Activated naive CD4-positive, alpha-beta T cell treated with anti-CD3 and anti-CD28 coated beads for 36 hours (primary cell): ENCODE data around the gene NCK2. TPM values are rescaled to one million over a fixed set of nuclear protein-coding genes. Genes with fewer than 3 reads are reported as not detected.

ENCODE experiments used
- CTCF ChIA-PET: fragments of 350-600 bp; sonication (Branson Sonifier 250); formaldehyde crosslinking; loops from one replicate; lab custom pipeline; 2021; ENCODE audit warnings: antibody characterized with exemption; lab: Charles Lee
- DNase-seq: peaks from one replicate; pipeline ENCODE4 v3.0.0-alpha.2; 2020
- H3K27ac Mint-ChIP-seq: one replicate; pipeline ENCODE4 v1.8.0; 2021; ENCODE audit warnings: mild to moderate bottlenecking, mixed read lengths
- H3K27me3 Mint-ChIP-seq: one replicate; pipeline ENCODE4 v1.8.0; 2021; ENCODE audit warnings: low read depth, mixed read lengths
- H3K36me3 Mint-ChIP-seq: one replicate; pipeline ENCODE4 v1.8.0; 2021; ENCODE audit warnings: low read depth, mixed read lengths
- H3K4me1 Mint-ChIP-seq: one replicate; pipeline ENCODE4 v1.8.0; 2021; ENCODE audit warnings: low read depth, mixed read lengths
- H3K4me3 Mint-ChIP-seq: one replicate; pipeline ENCODE4 v1.8.0; 2021; ENCODE audit warnings: mild to moderate bottlenecking, moderate library complexity, mixed read lengths
- H3K9me3 Mint-ChIP-seq: one replicate; pipeline ENCODE4 v1.8.0; 2021; ENCODE audit warnings: mixed read lengths
- intact Hi-C: fragments of 100-400 bp; cut with micrococcal nuclease; formaldehyde crosslinking; loops from one replicate; pipeline ENCODE4 v1.15.1; 2023
- total RNA-seq, 2 experiments: library from RNA; stranded (reverse); gene quantifications; one replicate each; pipeline ENCODE4 v1.2.3, GENCODE V29; 2021

The NCK2 gene
- total RNA-seq, 2 experiments from 2014 or later = 106 to 113 TPM

DNA sequence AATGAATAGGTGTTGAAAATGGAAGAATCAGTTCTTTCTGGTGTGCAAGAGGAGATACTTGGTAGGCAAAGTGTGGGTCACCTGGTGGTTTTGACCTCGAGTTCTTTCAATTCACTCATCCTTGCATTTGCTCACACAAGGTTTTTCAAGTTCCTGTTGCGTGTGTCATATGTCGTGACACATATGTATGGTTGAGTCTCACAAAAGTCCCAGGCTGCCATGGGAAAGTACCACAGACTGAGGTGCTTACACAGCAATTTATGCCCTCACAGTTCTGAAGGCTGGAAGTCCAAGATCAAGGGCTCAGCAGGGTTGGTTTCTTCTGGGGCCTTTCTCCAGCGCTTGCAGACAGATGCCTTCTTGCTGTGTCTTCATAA, 64.4 kb downstream of the NCK2 start:
- intact Hi-C loops = loop anchor here (1.0 kb wide), 2 partner anchors 28 to 47 kb away; no protein-coding TSS in a partner anchor

DNA sequence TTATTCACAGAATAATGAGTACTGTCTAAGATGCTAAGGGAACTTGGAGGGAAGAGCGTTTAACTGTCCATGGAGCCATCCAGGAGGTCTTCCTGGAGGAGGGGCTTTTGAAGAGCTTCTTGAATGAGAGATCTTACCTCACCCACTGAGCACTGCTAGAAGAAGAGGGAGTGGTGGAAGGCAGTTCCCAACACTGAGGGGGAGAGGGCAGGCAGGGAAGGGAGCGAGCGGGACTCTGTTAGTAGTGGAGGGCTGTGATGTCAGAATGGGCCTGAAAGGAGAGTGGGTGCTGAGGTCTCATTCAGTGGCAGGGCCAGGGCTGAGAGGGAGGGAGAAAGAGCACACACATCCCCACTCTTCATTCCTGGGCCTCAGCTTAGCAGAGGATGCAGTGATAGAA, 65.0 kb downstream of the NCK2 start:
- Mint-ChIP-seq H3K27me3 (no peaks in the 10 kb centered on the region), H3K36me3 (peaks cover 32% of the 10 kb centered on the region), H3K27ac (peak overlapping the region; percentile 73), H3K4me3 (no peak overlapping the region), H3K9me3 (no peaks in the 10 kb centered on the region), H3K4me1 (peaks cover 87% of the 10 kb centered on the region)
- CTCF ChIA-PET = no interaction called here
- no peak for DNase-seq
- intact Hi-C loops = loop anchor here (1.0 kb wide), 2 partner anchors 28 to 47 kb away; no protein-coding TSS in a partner anchor

More for the DNA sequence above, 64.4 kb downstream of the NCK2 start:
- peak; percentile 76 for DNase-seq
- H3K27ac Mint-ChIP-seq = peak overlapping the region; percentile 73
- no peak overlapping the region for H3K4me3 Mint-ChIP-seq
- no peaks in the 10 kb centered on the region for H3K27me3 Mint-ChIP-seq
- no peaks in the 10 kb centered on the region for H3K9me3 Mint-ChIP-seq
- peaks cover 33% of the 10 kb centered on the region for H3K36me3 Mint-ChIP-seq
- CTCF ChIA-PET = no interaction called here
- H3K4me1 Mint-ChIP-seq = peaks cover 87% of the 10 kb centered on the region

DNA sequence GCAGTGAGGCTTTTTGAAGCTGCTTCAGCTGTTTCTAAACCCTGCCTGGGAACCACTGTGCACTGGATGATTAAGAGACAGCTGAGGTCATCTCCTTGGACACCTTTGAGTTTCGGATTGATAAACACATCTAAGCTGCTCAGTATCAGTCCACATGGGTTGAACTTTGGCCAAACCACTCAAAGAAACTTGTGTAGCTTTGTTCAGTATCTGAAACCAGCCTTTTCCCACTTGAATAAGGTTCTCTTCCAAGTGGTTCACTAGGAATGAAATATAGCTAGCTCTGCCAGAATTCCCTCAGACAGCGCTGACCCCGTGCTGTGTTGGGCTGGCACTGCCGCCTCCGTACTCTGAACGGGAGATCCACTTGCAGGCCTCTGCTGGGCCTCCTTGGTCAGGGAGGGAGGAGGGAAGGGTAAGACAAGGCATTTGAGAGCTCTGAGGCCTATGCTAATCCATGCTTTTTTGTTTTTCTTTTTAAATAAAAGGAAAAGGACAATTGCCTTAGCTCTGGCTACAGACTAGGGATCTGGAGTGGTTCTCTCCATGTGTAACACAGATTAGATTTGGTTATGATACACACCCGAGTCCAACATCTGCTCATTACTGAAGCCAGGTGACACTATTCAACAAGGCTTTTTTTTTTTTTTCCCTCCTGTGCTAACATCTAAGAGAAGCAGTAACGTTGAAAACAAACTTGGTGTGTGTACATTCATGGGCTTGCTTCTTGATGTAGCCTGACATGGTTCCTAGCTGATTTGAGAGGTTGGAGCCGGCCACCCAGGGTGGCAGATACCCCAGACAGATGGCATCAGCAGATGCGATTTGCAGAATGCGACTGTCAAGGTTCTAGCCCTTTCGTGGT, 67.7 kb downstream of the NCK2 start:
- H3K4me1 Mint-ChIP-seq = peaks cover 81% of the 10 kb centered on the region
- intact Hi-C loops = no loop called here
- no peaks in the 10 kb centered on the region for H3K27me3 Mint-ChIP-seq
- no peak overlapping the region for H3K27ac Mint-ChIP-seq
- H3K9me3 Mint-ChIP-seq = no peaks in the 10 kb centered on the region
- H3K4me3 Mint-ChIP-seq = no peak overlapping the region
- no peak for DNase-seq
- H3K36me3 Mint-ChIP-seq = peaks cover 35% of the 10 kb centered on the region
- CTCF ChIA-PET = interaction anchor here (0.6 kb wide), 1 partner anchor 26 kb away, joined by 4 read pairs; no protein-coding TSS in a partner anchor

DNA sequence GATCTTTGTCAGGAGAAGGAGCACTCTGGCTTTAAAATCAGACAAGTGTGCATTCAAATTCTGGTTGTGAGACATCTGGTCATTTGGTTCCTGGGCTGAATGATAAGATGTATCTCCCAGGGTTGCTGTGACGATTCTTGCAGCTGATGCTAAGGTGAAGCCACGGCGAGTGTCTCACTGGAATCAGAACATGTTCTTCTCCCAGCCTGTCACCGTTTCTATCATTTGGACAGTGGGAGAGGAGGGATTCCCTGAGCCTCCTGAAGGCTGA, 68.3 kb downstream of the NCK2 start:
- no peak overlapping the region for H3K4me3 Mint-ChIP-seq
- intact Hi-C loops = no loop called here
- peaks cover 41% of the 10 kb centered on the region for H3K36me3 Mint-ChIP-seq
- H3K9me3 Mint-ChIP-seq = no peaks in the 10 kb centered on the region
- peaks cover 81% of the 10 kb centered on the region for H3K4me1 Mint-ChIP-seq
- no peak overlapping the region for H3K27ac Mint-ChIP-seq
- DNase-seq = no peak
- no peaks in the 10 kb centered on the region for H3K27me3 Mint-ChIP-seq
- CTCF ChIA-PET = interaction anchor here (0.6 kb wide), 1 partner anchor 27 kb away, joined by 4 read pairs; no protein-coding TSS in a partner anchor

DNA sequence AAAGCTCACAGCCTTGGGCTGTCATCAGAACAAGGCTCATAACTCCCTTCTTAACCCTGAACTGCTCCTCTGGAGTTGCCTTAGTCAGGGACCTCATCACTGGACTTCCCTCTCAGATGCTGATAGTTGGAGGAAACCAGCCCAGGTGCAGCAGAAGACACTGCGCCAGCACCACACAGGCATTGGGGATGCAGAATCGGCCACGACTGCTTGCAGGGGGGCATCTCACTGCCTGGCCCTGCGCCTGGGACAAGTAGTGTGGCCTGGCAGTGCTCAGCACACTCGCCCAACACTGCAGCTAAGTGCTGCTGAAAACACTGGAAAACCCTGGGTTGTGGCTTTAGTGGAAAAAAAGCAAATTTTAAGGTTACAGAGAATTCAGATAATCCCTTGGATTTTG, 68.7 kb downstream of the NCK2 start:
- H3K4me1 Mint-ChIP-seq = peaks cover 77% of the 10 kb centered on the region
- peaks cover 40% of the 10 kb centered on the region for H3K36me3 Mint-ChIP-seq
- H3K27me3 Mint-ChIP-seq = no peaks in the 10 kb centered on the region
- H3K9me3 Mint-ChIP-seq = no peaks in the 10 kb centered on the region
- intact Hi-C loops = no loop called here
- H3K4me3 Mint-ChIP-seq = no peak overlapping the region
- H3K27ac Mint-ChIP-seq = no peak overlapping the region
- no peak for DNase-seq
- CTCF ChIA-PET = no interaction called here

DNA sequence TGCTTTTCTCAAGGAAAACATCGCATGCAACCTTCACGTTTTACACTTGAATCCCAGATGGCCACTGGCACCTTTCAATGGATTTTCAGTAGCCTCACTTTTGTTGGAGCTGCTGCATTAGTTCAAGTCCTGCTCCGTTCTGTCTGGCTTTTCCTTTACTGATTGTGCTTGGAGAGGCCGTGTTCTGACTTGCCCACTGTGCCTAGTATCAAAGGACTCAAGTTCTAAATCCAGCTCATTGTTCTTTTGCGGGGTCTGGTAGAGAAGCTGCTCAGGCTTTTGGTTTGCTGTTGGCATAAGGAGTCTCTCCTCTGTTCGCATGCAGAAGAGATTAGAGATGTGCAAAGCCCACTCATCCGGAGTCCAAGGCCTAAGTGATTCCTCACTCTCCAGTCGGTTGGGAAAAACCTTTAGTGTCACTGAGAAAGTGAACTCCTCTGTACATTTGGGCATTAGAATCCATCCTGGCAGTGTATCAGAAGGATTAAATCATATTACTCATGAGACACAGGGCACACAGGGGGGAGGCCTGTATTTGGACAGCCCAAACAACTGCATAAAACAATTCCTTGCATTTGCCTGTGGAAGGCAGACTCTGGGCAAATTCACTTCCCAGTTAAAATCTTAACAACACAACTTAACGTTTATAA, 69.7 kb downstream of the NCK2 start:
- Mint-ChIP-seq H3K9me3 (no peaks in the 10 kb centered on the region), H3K4me3 (no peak overlapping the region), H3K27ac (no peak overlapping the region), H3K36me3 (peaks cover 36% of the 10 kb centered on the region), H3K27me3 (no peaks in the 10 kb centered on the region), H3K4me1 (peaks cover 75% of the 10 kb centered on the region)
- CTCF ChIA-PET = no interaction called here
- no peak for DNase-seq
- intact Hi-C loops = no loop called here

DNA sequence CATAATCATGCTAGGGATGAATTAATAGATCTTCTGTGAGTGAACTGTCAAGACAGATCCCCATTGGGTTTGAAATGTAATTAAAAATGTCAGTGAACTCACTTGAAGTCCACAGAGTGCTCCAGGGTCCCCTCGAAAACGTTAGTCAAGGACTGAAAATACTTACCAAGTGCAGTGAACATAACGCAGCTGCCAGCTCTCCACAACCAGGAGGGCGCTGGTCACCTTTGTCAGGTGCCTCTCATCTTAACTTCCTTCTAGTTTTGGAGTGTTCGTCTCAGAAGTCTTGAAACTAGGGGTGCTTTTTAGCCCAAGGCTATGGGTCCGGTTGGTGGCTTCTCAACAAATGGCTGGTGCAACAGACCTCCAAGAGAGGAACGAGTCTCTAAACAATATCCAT, 70.7 kb downstream of the NCK2 start:
- CTCF ChIA-PET = no interaction called here
- peaks cover 73% of the 10 kb centered on the region for H3K4me1 Mint-ChIP-seq
- DNase-seq = no peak
- no peaks in the 10 kb centered on the region for H3K9me3 Mint-ChIP-seq
- H3K27ac Mint-ChIP-seq = no peak overlapping the region
- H3K4me3 Mint-ChIP-seq = no peak overlapping the region
- peaks cover 33% of the 10 kb centered on the region for H3K36me3 Mint-ChIP-seq
- no peaks in the 10 kb centered on the region for H3K27me3 Mint-ChIP-seq
- intact Hi-C loops = no loop called here

DNA sequence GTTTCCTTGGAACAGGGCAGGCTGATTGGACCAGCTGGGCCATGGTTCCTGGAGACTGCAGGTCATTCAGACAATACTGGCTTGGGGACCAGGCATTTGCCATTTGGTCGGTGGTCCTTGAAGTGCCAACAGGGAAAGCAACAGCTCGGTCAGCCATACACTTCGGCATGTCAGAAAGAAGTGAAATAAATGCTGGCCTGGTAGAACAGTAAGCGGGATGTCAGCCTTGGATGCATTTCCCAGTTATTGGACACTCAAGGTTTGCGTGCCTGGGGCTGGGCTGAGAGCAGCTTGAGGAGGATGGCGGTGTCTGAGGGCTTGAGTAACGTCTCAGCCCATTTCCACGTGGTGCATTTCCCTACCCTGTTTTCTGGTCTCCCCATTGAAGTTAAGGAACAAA, 75.4 kb downstream of the NCK2 start:
- DNase-seq = no peak
- Mint-ChIP-seq H3K4me3 (no peak overlapping the region), H3K27me3 (no peaks in the 10 kb centered on the region), H3K27ac (no peak overlapping the region), H3K36me3 (peaks cover 52% of the 10 kb centered on the region), H3K9me3 (no peaks in the 10 kb centered on the region), H3K4me1 (peaks cover 79% of the 10 kb centered on the region)
- intact Hi-C loops = no loop called here
- CTCF ChIA-PET = no interaction called here

DNA sequence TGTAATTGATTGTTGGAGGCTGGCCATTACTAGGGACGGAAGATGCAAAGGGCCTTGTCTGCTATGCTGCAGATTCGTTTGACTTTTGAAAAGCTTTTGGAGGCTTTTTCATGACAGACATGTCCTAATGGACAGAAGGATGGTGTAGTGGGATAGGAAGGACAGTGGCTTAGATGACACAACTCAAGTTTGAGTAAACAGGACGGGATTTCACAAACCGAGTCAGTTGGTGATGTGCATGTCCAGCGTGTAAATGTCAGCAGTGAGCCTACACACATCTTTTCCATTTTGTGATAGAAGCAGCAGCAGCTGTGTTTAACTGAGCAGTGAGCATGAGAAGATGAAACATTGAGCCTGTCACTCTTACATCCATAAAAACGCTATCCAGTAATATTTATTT, 76.0 kb downstream of the NCK2 start:
- H3K27ac Mint-ChIP-seq = no peak overlapping the region
- H3K4me3 Mint-ChIP-seq = no peak overlapping the region
- no peaks in the 10 kb centered on the region for H3K27me3 Mint-ChIP-seq
- H3K36me3 Mint-ChIP-seq = peaks cover 56% of the 10 kb centered on the region
- DNase-seq = no peak
- H3K9me3 Mint-ChIP-seq = peaks cover under 1% of the 10 kb centered on the region
- peaks cover 78% of the 10 kb centered on the region for H3K4me1 Mint-ChIP-seq
- intact Hi-C loops = no loop called here
- CTCF ChIA-PET = interaction anchor here (0.8 kb wide), 1 partner anchor 31 kb away, joined by 3 read pairs; no protein-coding TSS in a partner anchor

DNA sequence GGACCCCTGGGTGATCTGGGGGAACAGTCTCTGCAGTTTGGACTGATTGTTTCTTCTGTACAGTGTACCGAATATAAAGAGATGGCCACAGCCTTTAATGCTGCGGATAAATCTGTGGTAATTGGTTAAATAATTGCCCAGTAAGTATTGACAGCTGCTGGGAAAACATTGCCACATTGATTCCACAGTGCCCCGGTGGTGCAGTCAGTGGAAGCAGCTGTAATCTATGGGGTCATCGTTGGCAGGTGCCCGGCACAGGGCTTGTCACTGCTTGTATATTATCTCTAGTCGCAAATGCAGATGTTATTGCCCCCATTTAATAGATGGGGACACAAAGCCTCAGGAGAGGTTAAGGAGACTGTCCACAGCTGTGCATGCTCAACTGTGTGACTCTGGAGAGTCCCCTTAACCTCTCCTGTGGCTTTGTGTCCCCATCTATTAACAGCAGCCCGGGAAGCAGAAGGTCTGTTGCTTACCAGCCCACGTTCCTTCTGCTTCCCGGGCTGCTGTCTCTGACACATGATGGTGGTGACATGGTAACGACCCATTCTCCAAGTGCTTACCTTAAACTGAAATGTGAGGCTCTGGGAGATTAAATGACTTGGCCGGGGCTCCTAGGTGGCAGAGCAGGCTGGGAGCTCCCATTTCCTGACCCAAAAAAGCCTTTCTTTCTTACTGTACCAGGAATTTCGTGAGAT, 76.9 kb downstream of the NCK2 start:
- H3K9me3 Mint-ChIP-seq = peaks cover 3% of the 10 kb centered on the region
- no peaks in the 10 kb centered on the region for H3K27me3 Mint-ChIP-seq
- no peak overlapping the region for H3K4me3 Mint-ChIP-seq
- H3K36me3 Mint-ChIP-seq = peaks cover 59% of the 10 kb centered on the region
- CTCF ChIA-PET = interaction anchor here (0.7 to 1.5 kb wide), 3 partner anchors 10 to 32 kb away, joined by 3 to 5 read pairs (median 4); no protein-coding TSS in a partner anchor
- H3K27ac Mint-ChIP-seq = peak overlapping the region; percentile 74
- no peak for DNase-seq
- intact Hi-C loops = no loop called here
- peaks cover 75% of the 10 kb centered on the region for H3K4me1 Mint-ChIP-seq

DNA sequence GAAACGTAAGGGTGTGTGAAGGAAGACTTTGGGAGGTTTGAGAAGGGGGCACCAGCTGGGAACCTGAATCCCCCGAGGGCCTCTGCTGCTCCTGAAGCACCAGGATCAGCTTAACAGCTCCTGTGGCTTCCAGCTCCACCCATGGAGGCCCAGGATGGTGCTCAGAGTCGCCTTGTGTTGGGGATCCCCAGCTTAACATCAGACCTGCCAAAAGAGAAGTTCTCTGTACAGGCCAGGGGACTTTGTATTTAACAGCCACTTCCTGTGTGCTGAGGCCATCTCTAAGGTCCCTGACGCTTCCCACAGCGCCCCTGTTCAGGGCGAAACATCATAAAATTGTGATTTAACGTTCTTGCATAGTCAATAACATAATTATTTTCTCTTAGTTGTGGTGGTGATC, 77.5 kb downstream of the NCK2 start:
- peaks cover 56% of the 10 kb centered on the region for H3K36me3 Mint-ChIP-seq
- H3K27ac Mint-ChIP-seq = peak overlapping the region; percentile 74
- CTCF ChIA-PET = interaction anchor here (0.7 to 1.5 kb wide), 2 partner anchors 9 to 16 kb away, joined by 4 to 5 read pairs; no protein-coding TSS in a partner anchor
- no peaks in the 10 kb centered on the region for H3K27me3 Mint-ChIP-seq
- peaks cover 77% of the 10 kb centered on the region for H3K4me1 Mint-ChIP-seq
- intact Hi-C loops = no loop called here
- H3K4me3 Mint-ChIP-seq = no peak overlapping the region
- DNase-seq = peak; percentile 55
- H3K9me3 Mint-ChIP-seq = peaks cover 3% of the 10 kb centered on the region

DNA sequence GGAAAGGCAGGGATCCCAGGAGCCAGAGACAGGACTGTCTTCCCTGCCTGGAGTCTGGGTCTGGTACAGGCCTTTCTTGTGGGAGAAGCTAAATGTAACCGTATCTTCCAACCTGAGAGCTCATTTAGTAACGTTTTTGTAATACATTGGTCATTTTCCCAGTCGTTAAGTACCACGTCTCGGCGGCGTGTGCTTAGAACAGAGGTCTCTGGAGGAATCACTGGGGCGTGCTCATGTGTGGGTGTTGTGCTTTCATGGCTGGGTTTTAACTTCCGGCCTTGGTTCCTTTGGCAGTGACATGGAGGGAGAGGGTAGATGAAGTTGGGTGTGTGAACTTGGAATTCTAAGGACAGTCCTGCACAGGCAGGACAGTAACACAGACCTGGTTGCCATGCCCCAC, 79.7 kb downstream of the NCK2 start:
- H3K4me3 Mint-ChIP-seq = no peak overlapping the region
- H3K27ac Mint-ChIP-seq = peak overlapping the region; percentile 47
- H3K36me3 Mint-ChIP-seq = peaks cover 58% of the 10 kb centered on the region
- no peak for DNase-seq
- CTCF ChIA-PET = no interaction called here
- peaks cover 84% of the 10 kb centered on the region for H3K4me1 Mint-ChIP-seq
- intact Hi-C loops = no loop called here
- H3K27me3 Mint-ChIP-seq = no peaks in the 10 kb centered on the region
- H3K9me3 Mint-ChIP-seq = peaks cover 3% of the 10 kb centered on the region
